Measurements from ENCODE around the gene RAC3. TPM values are rescaled to one million over a fixed set of nuclear protein-coding genes. Genes with fewer than 3 reads are reported as not detected.

Gene RAC3
- total and polyA plus RNA-seq, 2 experiments from 2014 or later, result 1.3 to 7.9 TPM

GRCh38 chr17:82039695-82040299, 8.3 kb downstream of the RAC3 start:
- WGBS, 2 experiments (ENCODE audit: low coverage in 1 of 2, low lambda C conversion rate in 2 of 2, missing lambda C conversion rate in 2 of 2), result 85 to 97% methylated on average over 8 of the region's 8 CpGs
- no peak overlapping the region for H3K27ac ChIP-seq

GRCh38 chr17:82041144-82041814, 9.8 kb downstream of the RAC3 start:
- no peak for TF ChIP-seq EZH2 (IDR thresholded peaks at IDR 0.05; ENCODE audit: insufficient read depth, poor library complexity, severe bottlenecking)
- TF ChIP-seq EZH2phosphoT487 (IDR thresholded peaks at IDR 0.05; ENCODE audit: insufficient read depth, low read depth), result no peak
- no peaks in the 10 kb centered on the region for H3K36me3 ChIP-seq (ENCODE audit: low read depth)
- no peak overlapping the region for H2AFZ ChIP-seq
- H3K4me1 ChIP-seq (ENCODE audit: insufficient read depth), result no peaks in the 10 kb centered on the region
- H3K27me3 ChIP-seq (replicated peaks; ENCODE audit: insufficient read depth), result no peaks in the 10 kb centered on the region
- H3K9ac ChIP-seq, result no peak overlapping the region
- DNase-seq, result peak; percentile 48
- H3K4me2 ChIP-seq (ENCODE audit: unreplicated experiment), result no peak overlapping the region
- H3K4me3 ChIP-seq, result no peak overlapping the region
- H4K20me1 ChIP-seq (ENCODE audit: insufficient read depth), result no peaks in the 10 kb centered on the region
- H3K9me3 ChIP-seq (ENCODE audit: low read depth), result no peaks in the 10 kb centered on the region
- 70 to 73% methylated on average over 17 of the region's 17 CpGs for WGBS, 2 experiments (ENCODE audit: low coverage in 1 of 2, low lambda C conversion rate in 2 of 2, missing lambda C conversion rate in 2 of 2)
- peaks cover 6% of the 10 kb centered on the region; the same call in 1 of the 2 replicates for H3F3A ChIP-seq (ENCODE audit: insufficient read depth)
- H3K79me2 ChIP-seq (ENCODE audit: insufficient read depth), result no peaks in the 10 kb centered on the region
- H3K27ac ChIP-seq, result no peak overlapping the region
- in situ Hi-C loops (cut with MboI), result no loop called here
- H3K9me2 ChIP-seq (ENCODE audit: insufficient read depth), result no peaks in the 10 kb centered on the region

More at GRCh38 chr17:82039695-82040299, 8.3 kb downstream of the RAC3 start:
- H3K4me3 ChIP-seq, result no peak overlapping the region
- peaks cover 6% of the 10 kb centered on the region; the same call in 1 of the 2 replicates for H3F3A ChIP-seq (ENCODE audit: insufficient read depth)
- no peaks in the 10 kb centered on the region for H3K27me3 ChIP-seq (replicated peaks; ENCODE audit: insufficient read depth)
- H3K79me2 ChIP-seq (ENCODE audit: insufficient read depth), result no peaks in the 10 kb centered on the region
- H3K9me3 ChIP-seq (ENCODE audit: low read depth), result no peaks in the 10 kb centered on the region
- H3K9me2 ChIP-seq (ENCODE audit: insufficient read depth), result no peaks in the 10 kb centered on the region
- no peaks in the 10 kb centered on the region for H3K36me3 ChIP-seq (ENCODE audit: low read depth)
- in situ Hi-C loops (cut with MboI), result no loop called here
- no peak overlapping the region for H3K4me2 ChIP-seq (ENCODE audit: unreplicated experiment)
- no peaks in the 10 kb centered on the region for H4K20me1 ChIP-seq (ENCODE audit: insufficient read depth)
- TF ChIP-seq EZH2 (IDR thresholded peaks at IDR 0.05; ENCODE audit: insufficient read depth, poor library complexity, severe bottlenecking) (no peak), EZH2phosphoT487 (IDR thresholded peaks at IDR 0.05; ENCODE audit: insufficient read depth, low read depth) (no peak)
- no peak overlapping the region for H3K9ac ChIP-seq
- DNase-seq, result no peak
- H3K4me1 ChIP-seq (ENCODE audit: insufficient read depth), result no peaks in the 10 kb centered on the region
- no peak overlapping the region for H2AFZ ChIP-seq

GRCh38 chr17:82042649-82043048, 11.2 kb downstream of the RAC3 start:
- H3K4me1 ChIP-seq (ENCODE audit: insufficient read depth), result no peaks in the 10 kb centered on the region
- H3K27ac ChIP-seq, result no peak overlapping the region
- in situ Hi-C loops (cut with MboI), result no loop called here
- peaks cover 6% of the 10 kb centered on the region; the same call in 1 of the 2 replicates for H3F3A ChIP-seq (ENCODE audit: insufficient read depth)
- no peak overlapping the region for H3K4me3 ChIP-seq
- no peak overlapping the region for H3K9ac ChIP-seq
- no peaks in the 10 kb centered on the region for H3K27me3 ChIP-seq (replicated peaks; ENCODE audit: insufficient read depth)
- H3K79me2 ChIP-seq (ENCODE audit: insufficient read depth), result no peaks in the 10 kb centered on the region
- no peaks in the 10 kb centered on the region for H3K9me2 ChIP-seq (ENCODE audit: insufficient read depth)
- H4K20me1 ChIP-seq (ENCODE audit: insufficient read depth), result no peaks in the 10 kb centered on the region
- no peak for DNase-seq
- TF ChIP-seq EZH2phosphoT487 (IDR thresholded peaks at IDR 0.05; ENCODE audit: insufficient read depth, low read depth) (no peak), EZH2 (IDR thresholded peaks at IDR 0.05; ENCODE audit: insufficient read depth, poor library complexity, severe bottlenecking) (no peak)
- no peak overlapping the region for H2AFZ ChIP-seq
- WGBS, 2 experiments (ENCODE audit: low coverage in 1 of 2, low lambda C conversion rate in 2 of 2, missing lambda C conversion rate in 2 of 2), result 63 to 64% methylated on average over 9 of the region's 9 CpGs
- H3K4me2 ChIP-seq (ENCODE audit: unreplicated experiment), result no peak overlapping the region
- no peaks in the 10 kb centered on the region for H3K9me3 ChIP-seq (ENCODE audit: low read depth)
- H3K36me3 ChIP-seq (ENCODE audit: low read depth), result no peaks in the 10 kb centered on the region

GRCh38 chr17:82043507-82043906, 12.0 kb downstream of the RAC3 start:
- no peak for DNase-seq
- H3K36me3 ChIP-seq (ENCODE audit: low read depth), result no peaks in the 10 kb centered on the region
- H3K4me2 ChIP-seq (ENCODE audit: unreplicated experiment), result no peak overlapping the region
- in situ Hi-C loops (cut with MboI), result no loop called here
- H3K27ac ChIP-seq, result no peak overlapping the region
- 69 to 76% methylated on average over 15 to 16 of the region's 16 CpGs for WGBS, 2 experiments (ENCODE audit: low coverage in 1 of 2, low lambda C conversion rate in 2 of 2, missing lambda C conversion rate in 2 of 2)
- no peaks in the 10 kb centered on the region for H3K79me2 ChIP-seq (ENCODE audit: insufficient read depth)
- TF ChIP-seq EZH2phosphoT487 (IDR thresholded peaks at IDR 0.05; ENCODE audit: insufficient read depth, low read depth), result no peak
- no peak for TF ChIP-seq EZH2 (IDR thresholded peaks at IDR 0.05; ENCODE audit: insufficient read depth, poor library complexity, severe bottlenecking)
- H2AFZ ChIP-seq, result no peak overlapping the region
- no peaks in the 10 kb centered on the region for H3K4me1 ChIP-seq (ENCODE audit: insufficient read depth)
- no peak overlapping the region for H3K4me3 ChIP-seq
- H3K9me3 ChIP-seq (ENCODE audit: low read depth), result no peaks in the 10 kb centered on the region
- H3K9ac ChIP-seq, result no peak overlapping the region
- H3F3A ChIP-seq (ENCODE audit: insufficient read depth), result peaks cover 6% of the 10 kb centered on the region; the same call in 1 of the 2 replicates
- H4K20me1 ChIP-seq (ENCODE audit: insufficient read depth), result no peaks in the 10 kb centered on the region
- no peaks in the 10 kb centered on the region for H3K9me2 ChIP-seq (ENCODE audit: insufficient read depth)
- H3K27me3 ChIP-seq (replicated peaks; ENCODE audit: insufficient read depth), result no peaks in the 10 kb centered on the region

Data from GM23248 (cell line).